ENCODE measurements around the gene MAPK14. TPM values are rescaled to one million over a fixed set of nuclear protein-coding genes. Genes with fewer than 3 reads are reported as not detected.

MAPK14 gene
- total RNA-seq, 1 donor from 2014 or later, result 29.3 TPM

DNA sequence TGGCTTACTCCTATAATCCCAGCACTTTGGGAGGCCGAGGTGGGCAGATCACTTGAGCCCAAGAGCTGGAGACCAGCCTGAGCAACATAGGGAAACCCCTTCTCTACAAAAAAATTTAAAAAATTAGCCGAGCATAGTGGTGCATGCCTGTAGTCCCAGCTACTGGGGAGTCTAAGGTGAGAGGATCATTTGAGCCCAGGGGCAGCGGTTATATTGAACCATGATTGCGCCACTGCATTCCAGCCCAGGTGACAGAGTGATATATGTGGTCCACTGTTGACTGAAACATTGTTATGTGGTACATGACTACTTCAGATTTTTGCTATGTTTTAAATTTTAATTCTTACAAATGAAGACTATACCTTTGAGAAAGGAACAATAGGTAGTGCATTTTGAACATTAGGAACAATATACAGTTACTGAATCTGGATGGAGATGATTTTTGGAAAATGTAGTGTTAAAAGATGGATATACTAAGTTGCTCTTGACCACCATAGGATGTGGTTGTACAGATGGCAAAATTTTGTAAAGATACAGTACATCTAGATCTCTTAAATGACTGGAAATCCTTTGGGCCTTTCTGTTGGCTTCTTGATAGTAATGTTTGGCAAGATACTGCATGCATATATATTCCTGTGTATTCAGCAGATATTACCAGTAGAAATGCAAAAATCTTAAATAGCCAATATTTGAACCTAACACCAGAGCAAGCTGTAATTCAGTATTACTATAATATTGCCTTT is 35.9 kb downstream of the MAPK14 start:
- intact Hi-C loops (cut with DNase I), result no loop called here
- no peak for ATAC-seq (ENCODE audit: poor library complexity)
- DNase-seq, result no peak

DNA sequence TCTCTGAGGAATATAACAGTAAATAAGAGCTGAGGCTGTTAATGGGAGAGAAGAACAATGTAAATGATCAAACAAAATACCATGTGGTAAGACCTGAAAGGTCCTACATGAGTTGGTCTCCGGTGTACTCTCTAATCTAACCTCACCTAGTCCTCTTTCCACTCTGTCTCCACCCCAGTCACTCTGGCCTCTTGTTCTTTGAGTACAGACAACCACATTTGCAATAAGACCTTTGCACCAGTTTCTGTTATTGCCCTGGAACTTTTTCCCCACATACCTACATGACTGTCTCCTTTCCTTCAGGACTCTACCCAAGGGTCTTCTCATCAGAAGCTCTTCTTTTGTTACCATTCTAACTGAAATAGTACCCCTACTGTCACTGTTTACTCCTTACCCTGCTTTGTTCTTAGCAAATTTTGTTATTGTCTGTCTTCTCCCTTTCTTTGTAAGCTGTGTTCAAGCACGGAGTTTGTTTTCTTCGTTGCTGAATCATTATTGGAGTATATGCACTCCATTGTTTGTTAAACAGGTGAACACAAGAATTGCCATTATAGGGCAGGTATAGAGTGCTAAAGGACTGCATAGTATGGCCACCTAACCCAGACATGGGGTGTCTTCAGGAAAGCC is 37.3 kb downstream of the MAPK14 start:
- DNase-seq (no peak), ATAC-seq (ENCODE audit: poor library complexity) (no peak)
- intact Hi-C loops (cut with DNase I), result no loop called here

GRCh38 chr6:36065916-36066315 is 38.3 kb downstream of the MAPK14 start:
- no peak for ATAC-seq (ENCODE audit: poor library complexity)
- DNase-seq, result no peak
- intact Hi-C loops (cut with DNase I), result no loop called here

GRCh38 chr6:36066817-36067216 is 39.2 kb downstream of the MAPK14 start:
- ATAC-seq (ENCODE audit: poor library complexity) (no peak), DNase-seq (no peak)
- intact Hi-C loops (cut with DNase I), result no loop called here

DNA sequence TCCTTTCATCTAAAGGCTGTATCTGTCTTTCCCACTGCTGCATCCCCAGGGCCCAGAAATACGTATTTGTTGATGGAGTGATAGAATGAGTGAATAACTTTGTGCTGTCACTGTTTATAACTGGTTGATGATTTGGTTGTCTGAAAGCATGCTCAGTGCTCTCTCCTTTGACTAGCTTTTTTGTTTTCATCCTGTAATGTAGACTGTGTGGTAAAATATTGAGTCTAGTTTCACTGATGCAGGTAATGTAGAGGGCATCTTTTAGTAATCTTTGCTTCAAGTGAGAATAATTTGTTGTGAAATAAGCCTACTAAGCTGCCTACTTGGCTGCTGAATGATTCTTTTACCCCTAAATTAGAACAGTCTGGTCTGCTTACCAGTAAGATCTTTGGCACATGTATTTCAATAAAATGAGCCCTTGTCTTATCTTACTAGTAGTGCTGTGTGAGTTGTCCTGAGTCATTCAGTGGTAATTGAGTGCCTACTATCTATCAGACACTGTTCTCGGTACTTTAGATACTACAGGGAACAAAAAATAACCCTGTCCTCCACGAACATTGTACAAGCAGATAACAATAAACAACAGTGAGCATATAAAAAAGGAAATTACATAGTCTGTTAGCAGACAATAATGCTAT is 39.9 kb downstream of the MAPK14 start:
- intact Hi-C loops (cut with DNase I), result no loop called here
- ATAC-seq (ENCODE audit: poor library complexity), result peak; percentile 84
- no peak for DNase-seq

DNA sequence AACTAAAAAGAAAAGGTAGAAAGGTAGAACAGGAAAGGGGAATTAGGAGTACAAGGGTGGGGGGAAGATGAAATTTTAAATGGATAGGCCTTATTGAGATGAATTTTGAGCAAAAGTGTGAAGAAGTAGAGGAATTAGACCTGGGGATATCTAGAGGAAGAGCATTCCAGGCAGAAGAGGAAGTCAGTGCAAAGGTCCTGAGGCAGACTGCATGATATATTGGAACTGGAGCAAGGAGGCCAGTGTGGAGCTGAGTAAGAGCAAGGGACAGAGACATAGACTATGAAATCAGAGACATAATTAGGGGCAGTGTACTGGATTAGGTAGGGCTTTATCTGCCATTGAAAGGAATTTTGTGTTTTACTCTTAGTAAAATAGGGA is 40.4 kb downstream of the MAPK14 start:
- DNase-seq (no peak), ATAC-seq (ENCODE audit: poor library complexity) (peak; percentile 42)
- intact Hi-C loops (cut with DNase I), result no loop called here

GRCh38 chr6:36068586-36068985 is 41.0 kb downstream of the MAPK14 start:
- DNase-seq (no peak), ATAC-seq (ENCODE audit: poor library complexity) (no peak)
- intact Hi-C loops (cut with DNase I), result no loop called here

- DNase-seq (no peak), ATAC-seq (ENCODE audit: poor library complexity) (no peak)
- intact Hi-C loops (cut with DNase I), result no loop called here
Observed at GRCh38 chr6:36069573-36069972, 42.0 kb downstream of the MAPK14 start.

DNA sequence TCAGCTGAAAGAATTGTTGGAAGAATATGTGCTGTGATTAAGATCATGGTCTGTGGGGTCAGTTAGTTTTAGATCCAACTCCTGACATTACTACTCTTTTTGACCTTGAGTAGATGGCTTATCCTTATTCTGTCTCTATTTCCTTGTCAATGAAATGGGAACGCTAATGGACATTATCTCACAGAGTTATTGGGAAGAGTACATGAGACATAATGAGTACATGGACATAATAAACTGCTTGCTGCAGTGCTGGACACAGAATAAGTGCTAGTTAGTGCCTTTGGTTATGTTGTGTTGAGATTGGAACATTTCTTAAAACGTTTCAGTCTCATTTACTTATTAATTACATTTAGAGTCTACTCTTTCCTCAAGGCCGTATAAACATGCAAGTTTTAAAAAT is 42.6 kb downstream of the MAPK14 start:
- ATAC-seq (ENCODE audit: poor library complexity), result no peak
- DNase-seq, result no peak
- intact Hi-C loops (cut with DNase I), result no loop called here

- DNase-seq, result no peak
- ATAC-seq (ENCODE audit: poor library complexity), result no peak
- intact Hi-C loops (cut with DNase I), result no loop called here
Observed at GRCh38 chr6:36071281-36071680, 43.7 kb downstream of the MAPK14 start.

- intact Hi-C loops (cut with DNase I), result no loop called here
- ATAC-seq (ENCODE audit: poor library complexity) (no peak), DNase-seq (no peak)
Observed at GRCh38 chr6:36071714-36072113, 44.1 kb downstream of the MAPK14 start.

- ATAC-seq (ENCODE audit: poor library complexity) (no peak), DNase-seq (no peak)
- intact Hi-C loops (cut with DNase I), result no loop called here
Observed at GRCh38 chr6:36072681-36073080, 45.1 kb downstream of the MAPK14 start.

- DNase-seq, result no peak
- no peak for ATAC-seq (ENCODE audit: poor library complexity)
- intact Hi-C loops (cut with DNase I), result no loop called here
Observed at GRCh38 chr6:36073587-36073986, 46.0 kb downstream of the MAPK14 start.

DNA sequence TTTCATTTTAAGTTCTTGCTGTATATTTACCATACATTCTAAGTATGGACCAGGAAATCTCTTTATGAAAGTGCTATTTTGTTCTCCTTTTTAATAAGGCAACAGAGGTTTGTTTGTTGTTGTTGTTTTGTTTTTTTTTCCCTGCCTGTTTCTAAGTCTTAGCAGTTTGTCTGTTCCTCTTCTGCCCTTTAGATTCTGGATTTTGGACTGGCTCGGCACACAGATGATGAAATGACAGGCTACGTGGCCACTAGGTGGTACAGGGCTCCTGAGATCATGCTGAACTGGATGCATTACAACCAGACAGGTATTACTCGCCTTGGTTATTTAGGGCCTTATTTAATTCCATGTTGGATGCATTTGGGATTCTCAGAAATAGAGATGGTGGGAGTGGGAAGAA is 48.0 kb downstream of the MAPK14 start:
- no peak for ATAC-seq (ENCODE audit: poor library complexity)

DNA sequence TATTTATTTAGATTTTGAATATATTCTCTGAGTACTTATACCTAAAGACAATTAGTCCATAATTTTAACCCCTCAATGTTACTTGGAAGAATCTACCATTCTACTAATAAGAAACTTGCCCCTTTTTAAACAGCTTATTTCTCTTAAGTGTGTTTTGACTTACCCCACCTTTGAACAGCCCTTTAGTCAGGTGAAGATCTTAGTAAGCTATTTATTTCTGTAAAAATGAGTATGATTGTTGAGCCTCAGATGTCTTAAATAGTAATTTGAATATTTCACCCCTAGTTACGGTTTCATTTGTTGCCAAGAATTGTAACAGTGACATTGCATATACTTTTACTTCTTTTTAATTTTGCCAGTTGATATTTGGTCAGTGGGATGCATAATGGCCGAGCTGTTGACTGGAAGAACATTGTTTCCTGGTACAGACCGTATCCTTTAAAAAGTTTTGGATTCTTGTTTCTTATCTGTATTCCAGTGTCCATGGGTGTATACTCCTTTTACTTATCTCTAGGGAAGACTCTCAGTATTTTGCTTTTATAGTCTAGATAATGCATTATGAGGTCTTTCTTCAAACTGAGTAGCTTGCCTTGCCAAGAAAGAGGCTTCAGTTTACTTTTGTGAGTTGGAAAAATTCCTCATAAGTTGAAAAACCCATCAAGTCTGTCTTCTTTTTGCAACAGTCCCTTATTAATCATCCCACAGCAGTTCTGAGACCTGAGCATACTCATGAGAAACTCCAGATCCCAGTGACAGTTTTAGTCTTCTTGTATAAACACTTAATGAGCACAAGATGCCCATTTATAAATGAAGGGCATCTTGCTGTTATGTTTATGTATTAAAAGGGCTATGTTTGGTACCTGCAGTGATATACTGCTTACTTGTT is 48.8 kb downstream of the MAPK14 start:
- intact Hi-C loops (cut with DNase I), result no loop called here
- no peak for ATAC-seq (ENCODE audit: poor library complexity)
- no peak for DNase-seq

More for the DNA sequence above, 48.0 kb downstream of the MAPK14 start:
- DNase-seq, result no peak
- intact Hi-C loops (cut with DNase I), result no loop called here

GRCh38 chr6:36078159-36078558 is 50.6 kb downstream of the MAPK14 start:
- no peak for DNase-seq
- intact Hi-C loops (cut with DNase I), result no loop called here
- no peak for ATAC-seq (ENCODE audit: poor library complexity)

- DNase-seq (no peak), ATAC-seq (ENCODE audit: poor library complexity) (no peak)
- intact Hi-C loops (cut with DNase I), result no loop called here
Observed at GRCh38 chr6:36079601-36080000, 52.0 kb downstream of the MAPK14 start.

DNA sequence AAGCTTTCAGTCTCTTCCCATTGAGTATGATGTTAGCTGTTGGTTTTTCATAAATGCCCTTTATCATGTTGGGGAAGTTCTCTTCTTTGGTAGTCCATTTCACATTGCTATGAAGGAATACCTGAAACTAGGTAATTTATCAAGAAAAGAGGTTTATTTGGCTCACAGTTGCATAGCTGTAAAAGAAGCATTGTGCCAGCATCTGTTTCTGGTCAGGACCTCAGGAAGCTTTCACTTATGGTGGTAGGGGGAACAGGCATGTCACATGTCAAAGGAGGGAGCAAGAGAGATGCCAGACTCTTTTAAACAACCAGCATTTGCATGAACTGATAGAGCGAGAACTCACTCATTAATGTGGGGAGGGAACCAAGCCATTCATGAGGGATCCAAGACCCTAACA is 54.7 kb downstream of the MAPK14 start:
- ATAC-seq (ENCODE audit: poor library complexity) (no peak), DNase-seq (no peak)
- intact Hi-C loops (cut with DNase I), result no loop called here

GRCh38 chr6:36083446-36083845 is 55.8 kb downstream of the MAPK14 start:
- DNase-seq, result no peak
- intact Hi-C loops (cut with DNase I), result no loop called here
- ATAC-seq (ENCODE audit: poor library complexity), result no peak
